ENCODE data around the gene SORBS2. TPM values are rescaled to one million over a fixed set of nuclear protein-coding genes. Genes with fewer than 3 reads are reported as not detected.

The SORBS2 gene
- total RNA-seq, 4 donors from 2014 or later = 45.3 to 135 (median 76.2) TPM

DNA sequence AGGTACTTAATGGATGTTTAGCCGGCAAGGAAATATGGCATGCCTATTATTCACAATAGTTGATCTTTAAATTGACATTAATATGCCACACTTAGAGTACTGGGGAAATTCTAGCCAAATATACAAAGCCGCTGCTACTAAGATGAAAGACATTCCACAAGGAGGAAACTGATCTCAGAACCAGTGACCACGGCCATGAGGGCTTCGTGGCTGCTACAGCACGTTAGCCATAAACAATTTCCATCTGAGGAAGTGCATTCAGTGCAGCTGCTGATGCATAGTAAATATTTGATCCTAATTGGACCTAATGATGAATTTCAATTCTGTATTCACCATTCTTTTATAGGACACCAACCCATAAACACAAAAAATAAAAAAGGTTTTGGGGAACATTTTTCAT is 59.1 kb downstream of the SORBS2 start:
- H3K4me1 ChIP-seq = peaks cover 0 to 3% (median 0%) of the 10 kb centered on the region in 4 donors
- WGBS, 2 donors = 81 to 84% methylated on average over 5 of the region's 5 CpGs
- DNase-seq (ENCODE audit: low spot score in 2 of 2) = no peak
- TF ChIP-seq EP300 (IDR thresholded peaks at IDR 0.05) (no peak), POLR2A (IDR thresholded peaks at IDR 0.05) (no peak)
- TF ChIP-seq, protein P1, sequence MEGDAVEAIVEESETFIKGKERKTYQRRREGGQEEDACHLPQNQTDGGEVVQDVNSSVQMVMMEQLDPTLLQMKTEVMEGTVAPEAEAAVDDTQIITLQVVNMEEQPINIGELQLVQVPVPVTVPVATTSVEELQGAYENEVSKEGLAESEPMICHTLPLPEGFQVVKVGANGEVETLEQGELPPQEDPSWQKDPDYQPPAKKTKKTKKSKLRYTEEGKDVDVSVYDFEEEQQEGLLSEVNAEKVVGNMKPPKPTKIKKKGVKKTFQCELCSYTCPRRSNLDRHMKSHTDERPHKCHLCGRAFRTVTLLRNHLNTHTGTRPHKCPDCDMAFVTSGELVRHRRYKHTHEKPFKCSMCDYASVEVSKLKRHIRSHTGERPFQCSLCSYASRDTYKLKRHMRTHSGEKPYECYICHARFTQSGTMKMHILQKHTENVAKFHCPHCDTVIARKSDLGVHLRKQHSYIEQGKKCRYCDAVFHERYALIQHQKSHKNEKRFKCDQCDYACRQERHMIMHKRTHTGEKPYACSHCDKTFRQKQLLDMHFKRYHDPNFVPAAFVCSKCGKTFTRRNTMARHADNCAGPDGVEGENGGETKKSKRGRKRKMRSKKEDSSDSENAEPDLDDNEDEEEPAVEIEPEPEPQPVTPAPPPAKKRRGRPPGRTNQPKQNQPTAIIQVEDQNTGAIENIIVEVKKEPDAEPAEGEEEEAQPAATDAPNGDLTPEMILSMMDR (IDR thresholded peaks at IDR 0.05) = no peak
- no peak overlapping the region for H3K27ac ChIP-seq
- H3K27me3 ChIP-seq = no peaks in the 10 kb centered on the region
- no peak overlapping the region for H3K4me3 ChIP-seq
- no peaks in the 10 kb centered on the region for H3K36me3 ChIP-seq
- H3K9me3 ChIP-seq = no peaks in the 10 kb centered on the region

DNA sequence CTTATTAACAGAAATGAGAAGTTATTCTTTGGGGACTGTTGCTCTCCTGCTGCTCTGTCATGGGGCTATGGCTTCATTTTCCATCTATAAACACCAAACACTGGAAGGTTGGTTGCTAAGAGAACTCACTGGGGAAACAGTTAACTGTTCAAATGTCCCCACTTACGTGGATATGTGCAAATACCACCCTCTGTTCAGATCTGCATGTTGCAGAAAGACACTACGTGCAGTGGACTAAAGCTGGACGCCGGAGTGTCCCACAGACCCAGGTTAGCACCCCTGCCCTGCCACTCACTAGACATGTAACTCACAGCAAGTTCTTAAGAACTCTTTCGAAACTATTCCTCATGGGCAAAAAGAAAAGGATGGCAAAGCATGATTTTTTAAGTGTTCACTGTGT is 62.1 kb downstream of the SORBS2 start:
- WGBS, 2 donors = 87% methylated on average over 5 of the region's 5 CpGs
- Histone ChIP-seq H3K4me3 (no peak overlapping the region), H3K4me1 (no peaks in the 10 kb centered on the region), H3K27me3 (no peaks in the 10 kb centered on the region), H3K36me3 (no peaks in the 10 kb centered on the region), H3K9me3 (no peaks in the 10 kb centered on the region), H3K27ac (no peak overlapping the region)
- TF ChIP-seq EP300 (IDR thresholded peaks at IDR 0.05) (no peak), POLR2A (IDR thresholded peaks at IDR 0.05) (no peak)
- TF ChIP-seq, protein P1 (IDR thresholded peaks at IDR 0.05) = no peak
- DNase-seq (ENCODE audit: low spot score in 2 of 2) = no peak

DNA sequence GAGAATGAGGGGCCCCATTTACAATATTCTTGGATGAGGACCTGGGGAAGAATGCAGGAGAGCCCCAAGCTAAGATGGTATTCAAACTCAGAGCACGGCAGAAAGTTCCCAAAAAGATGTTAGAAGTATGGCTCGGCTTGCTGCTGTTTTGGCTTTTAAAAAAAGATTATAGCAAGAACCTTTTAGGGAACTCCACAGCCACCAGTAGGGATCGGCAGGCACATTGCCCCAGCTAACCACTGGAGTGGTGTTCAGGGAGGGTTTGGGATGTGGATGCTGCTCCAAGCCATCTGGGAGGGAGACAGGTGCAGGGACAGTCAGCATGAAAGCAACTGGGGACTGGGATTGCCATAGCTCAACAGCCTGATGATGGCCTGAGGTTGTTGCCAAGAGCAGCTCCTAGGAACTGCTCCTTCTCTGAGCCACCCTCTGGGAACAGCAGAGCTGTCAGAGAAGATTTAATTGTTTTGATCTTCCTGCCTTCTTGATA is 63.0 kb downstream of the SORBS2 start:
- DNase-seq (ENCODE audit: low spot score in 2 of 2) = no peak
- H3K27me3 ChIP-seq = no peaks in the 10 kb centered on the region
- no peaks in the 10 kb centered on the region for H3K36me3 ChIP-seq
- no peak overlapping the region for H3K4me3 ChIP-seq
- TF ChIP-seq, protein P1 (IDR thresholded peaks at IDR 0.05) = no peak
- TF ChIP-seq EP300 (IDR thresholded peaks at IDR 0.05) (no peak), POLR2A (IDR thresholded peaks at IDR 0.05) (no peak)
- 87 to 89% methylated on average over 3 of the region's 3 CpGs for WGBS, 2 donors
- H3K27ac ChIP-seq = no peak overlapping the region
- no peaks in the 10 kb centered on the region for H3K4me1 ChIP-seq
- no peaks in the 10 kb centered on the region for H3K9me3 ChIP-seq

DNA sequence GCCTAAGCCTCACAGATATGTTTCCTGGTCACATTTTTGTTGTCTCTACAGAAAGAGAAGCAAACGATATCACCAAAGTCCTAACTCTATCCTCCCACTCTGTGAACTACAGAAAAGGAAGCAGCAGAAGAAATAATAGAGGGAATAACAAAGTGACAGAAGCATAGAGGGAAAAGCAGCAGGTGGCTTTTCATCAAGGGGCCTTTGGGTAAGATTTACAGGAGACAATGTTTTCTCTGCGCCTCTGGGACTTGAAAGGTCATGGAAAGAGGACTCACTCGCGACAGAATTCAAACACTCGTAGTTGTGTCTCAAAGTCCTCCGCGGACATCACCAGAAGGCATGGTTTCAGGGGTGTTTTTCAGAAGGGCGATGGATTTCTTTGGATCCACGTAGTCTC is 66.1 kb downstream of the SORBS2 start:
- no peaks in the 10 kb centered on the region for H3K9me3 ChIP-seq
- H3K27me3 ChIP-seq = no peaks in the 10 kb centered on the region
- H3K27ac ChIP-seq = no peak overlapping the region
- peaks cover 0 to 3% (median 0%) of the 10 kb centered on the region in 4 donors for H3K4me1 ChIP-seq
- 85 to 90% methylated on average over 9 of the region's 9 CpGs for WGBS, 2 donors
- no peak for TF ChIP-seq EP300 (IDR thresholded peaks at IDR 0.05)
- TF ChIP-seq, protein P1 (IDR thresholded peaks at IDR 0.05) = no peak
- no peak for TF ChIP-seq POLR2A (IDR thresholded peaks at IDR 0.05)
- H3K36me3 ChIP-seq = no peaks in the 10 kb centered on the region
- H3K4me3 ChIP-seq = no peak overlapping the region
- no peak for DNase-seq (ENCODE audit: low spot score in 2 of 2)

DNA sequence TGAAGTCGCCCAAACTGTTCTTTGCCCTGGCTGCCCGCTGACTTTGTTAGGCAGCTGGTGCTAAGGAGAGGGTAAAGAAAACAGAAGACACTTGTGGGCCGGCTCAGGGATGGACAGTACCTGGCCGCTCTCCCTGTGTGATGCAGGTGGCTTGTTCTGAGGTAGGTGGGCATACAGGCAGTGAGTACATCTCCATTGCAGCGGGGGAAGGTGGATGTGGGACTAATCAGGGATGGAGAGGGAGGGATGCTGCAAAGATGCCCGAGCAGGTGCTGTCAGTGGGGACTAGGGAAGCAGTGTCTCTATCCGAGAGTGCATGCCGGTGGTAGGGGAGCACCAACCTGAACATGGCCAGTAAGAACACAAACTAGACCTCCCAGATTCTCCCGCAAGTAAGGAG is 67.0 kb downstream of the SORBS2 start:
- H3K27ac ChIP-seq = no peak overlapping the region
- TF ChIP-seq EP300 (IDR thresholded peaks at IDR 0.05) = no peak
- no peak for TF ChIP-seq POLR2A (IDR thresholded peaks at IDR 0.05)
- TF ChIP-seq, protein P1 (IDR thresholded peaks at IDR 0.05) = no peak
- H3K36me3 ChIP-seq = no peaks in the 10 kb centered on the region
- peaks cover 0 to 8% (median 0%) of the 10 kb centered on the region in 4 donors for H3K4me1 ChIP-seq
- H3K27me3 ChIP-seq = no peaks in the 10 kb centered on the region
- H3K4me3 ChIP-seq = no peak overlapping the region
- no peaks in the 10 kb centered on the region for H3K9me3 ChIP-seq
- DNase-seq (ENCODE audit: low spot score in 2 of 2) = no peak
- WGBS, 2 donors = 96 to 98% methylated on average over 9 of the region's 9 CpGs

Data from tibial nerve (tissue), 4 donors.